NCI-H2227 (cell line): Measurements from ENCODE around the gene AHSG.

Source experiments
- DNase-seq: peaks from one replicate; lab custom pipeline; 2025; ENCODE audit not compliant: unreplicated experiment; lab: John Stamatoyannopoulos, UW

AHSG gene

DNA sequence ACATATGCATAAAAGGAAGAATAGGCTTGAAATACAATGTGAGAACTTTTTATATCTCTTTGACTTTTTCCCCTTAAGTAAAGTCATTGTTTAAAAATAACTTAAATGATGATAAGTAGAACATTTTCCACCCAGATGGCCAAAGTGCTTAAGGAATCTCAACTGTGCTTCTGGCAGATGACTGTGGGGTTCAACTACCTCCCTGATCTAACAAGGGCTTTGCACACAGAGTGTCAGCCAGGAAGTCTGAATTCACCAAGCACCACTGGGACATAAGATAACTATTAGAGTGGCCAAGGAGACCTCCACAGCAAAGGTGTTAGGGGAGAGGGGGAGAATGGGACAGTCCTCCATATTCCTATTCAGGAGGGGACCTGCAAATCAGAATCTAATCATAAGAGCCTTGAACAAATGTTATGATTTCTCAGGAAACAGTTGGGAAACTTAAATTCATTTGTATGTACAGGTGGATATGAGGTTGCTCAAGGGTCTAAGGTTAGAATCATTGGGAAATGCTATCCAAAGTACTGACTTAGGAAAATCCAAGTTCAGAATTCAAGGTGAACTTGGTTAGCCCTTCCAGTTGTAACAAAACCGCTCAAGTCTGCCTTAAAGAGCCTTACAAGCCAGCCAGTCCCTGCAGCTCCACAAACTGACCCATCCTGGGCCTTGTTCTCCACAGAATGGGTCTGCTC, 27.1 kb downstream of the AHSG start, which contains the start of gene FETUB:
Gene FETUB, plus strand, starts transcription at position 622 of the 695 bp plus-strand sequence. Its CDS starts 62 bp downstream, at position 684.
- DNase-seq, result no peak

- DNase-seq, result no peak
These were observed 27.6 kb downstream of the AHSG start for GRCh38 chr3:186640473-186640818.

DNA sequence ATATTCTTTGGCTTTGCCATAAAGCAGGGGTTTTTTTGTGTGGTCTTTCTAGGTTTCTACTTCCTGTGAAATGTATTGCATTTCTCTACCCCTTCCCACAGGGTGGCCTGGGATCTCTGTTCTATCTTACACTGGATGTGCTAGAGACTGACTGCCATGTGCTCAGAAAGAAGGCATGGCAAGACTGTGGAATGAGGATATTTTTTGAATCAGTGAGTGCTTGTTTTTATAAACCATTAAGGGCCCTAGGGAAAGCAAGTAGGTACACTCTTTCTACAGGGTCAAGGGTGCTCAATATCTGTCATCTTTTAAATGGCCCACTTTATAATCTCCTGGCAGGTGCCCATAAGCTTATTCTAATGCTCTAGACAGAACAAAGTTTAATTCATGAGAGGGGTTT, 28.1 kb downstream of the AHSG start:
- DNase-seq, result no peak

GRCh38 chr3:186642014-186642413, 29.2 kb downstream of the AHSG start:
- no peak for DNase-seq

DNA sequence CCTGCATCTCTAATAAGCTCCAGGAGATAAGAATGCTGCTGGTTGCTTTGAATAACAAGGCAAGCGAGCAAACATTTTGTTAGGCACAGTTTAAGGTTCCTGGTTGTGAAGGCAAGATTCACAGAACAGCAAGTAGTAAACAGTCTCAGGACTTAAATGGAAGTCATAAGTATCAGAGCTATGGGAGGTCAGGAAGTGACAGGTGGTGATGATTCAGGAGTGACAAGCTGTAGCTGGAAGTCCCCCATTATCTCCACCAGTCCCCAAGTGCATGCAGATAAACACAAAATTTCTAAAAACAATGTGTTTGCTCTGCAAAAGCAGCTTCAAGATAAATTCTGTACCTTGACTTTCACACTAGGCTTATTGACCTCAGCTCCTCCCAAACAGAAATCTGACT, 30.6 kb downstream of the AHSG start:
- DNase-seq, result no peak

GRCh38 chr3:186644683-186645082, 31.8 kb downstream of the AHSG start:
- DNase-seq, result no peak

DNA sequence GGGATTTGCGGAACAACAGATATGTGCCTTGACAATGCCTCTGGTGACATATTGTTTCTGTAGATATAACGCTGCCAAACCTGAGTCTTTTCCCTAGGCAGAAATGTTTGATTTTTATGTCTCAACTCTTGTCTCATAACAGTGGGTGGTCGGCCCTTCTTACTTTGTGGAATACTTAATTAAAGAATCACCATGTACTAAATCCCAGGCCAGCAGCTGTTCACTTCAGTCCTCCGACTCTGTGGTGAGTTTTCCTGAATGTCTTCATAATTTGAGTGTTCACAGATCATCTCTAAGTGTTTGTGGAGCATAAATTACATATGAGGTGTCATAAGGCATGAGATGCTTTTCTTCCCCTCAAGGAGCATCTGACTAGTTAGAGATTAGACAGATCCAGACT, 33.2 kb downstream of the AHSG start:
- DNase-seq, result no peak

- no peak for DNase-seq
These were observed 34.0 kb downstream of the AHSG start for GRCh38 chr3:186646841-186647240.

DNA sequence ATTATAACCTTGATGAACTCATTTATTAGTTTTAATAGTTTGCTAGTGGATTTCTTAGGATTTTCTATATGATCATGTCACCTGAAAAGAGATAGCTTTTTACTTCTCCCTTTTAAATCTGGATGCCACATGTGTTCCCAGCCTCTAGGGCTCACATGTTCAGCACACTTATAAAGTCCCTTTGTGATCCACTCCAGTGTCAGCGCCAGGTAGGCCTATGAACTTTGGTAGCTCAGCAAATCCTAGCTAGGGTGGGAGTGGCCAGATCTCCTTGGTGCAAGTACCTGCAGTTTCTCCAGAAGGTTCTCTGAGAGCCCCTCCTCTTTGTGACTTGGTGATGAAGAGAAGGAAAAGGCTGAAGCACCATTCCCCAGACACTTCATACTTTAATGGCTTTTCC, 36.0 kb downstream of the AHSG start:
- DNase-seq, result no peak

- DNase-seq, result no peak
These were observed 38.9 kb downstream of the AHSG start for GRCh38 chr3:186651678-186652215.

- DNase-seq, result no peak
These were observed 40.3 kb downstream of the AHSG start for GRCh38 chr3:186653080-186653707.

GRCh38 chr3:186653984-186654383, 41.1 kb downstream of the AHSG start:
- DNase-seq, result no peak

GRCh38 chr3:186663361-186664118, 50.7 kb downstream of the AHSG start:
- no peak for DNase-seq

GRCh38 chr3:186664119-186664495, 51.2 kb downstream of the AHSG start:
- DNase-seq, result no peak

- no peak for DNase-seq
These were observed 51.6 kb downstream of the AHSG start for GRCh38 chr3:186664506-186664905.

GRCh38 chr3:186665625-186666188, 52.8 kb downstream of the AHSG start, which contains the start of gene HRG:
HRG (plus strand) TSS chr3:186666014; CDS start chr3:186666032, 18 bp downstream.
- DNase-seq, result no peak

GRCh38 chr3:186668426-186668825, 55.6 kb downstream of the AHSG start:
- no peak for DNase-seq

- no peak for DNase-seq
These were observed 56.7 kb downstream of the AHSG start for GRCh38 chr3:186669378-186670084.

DNA sequence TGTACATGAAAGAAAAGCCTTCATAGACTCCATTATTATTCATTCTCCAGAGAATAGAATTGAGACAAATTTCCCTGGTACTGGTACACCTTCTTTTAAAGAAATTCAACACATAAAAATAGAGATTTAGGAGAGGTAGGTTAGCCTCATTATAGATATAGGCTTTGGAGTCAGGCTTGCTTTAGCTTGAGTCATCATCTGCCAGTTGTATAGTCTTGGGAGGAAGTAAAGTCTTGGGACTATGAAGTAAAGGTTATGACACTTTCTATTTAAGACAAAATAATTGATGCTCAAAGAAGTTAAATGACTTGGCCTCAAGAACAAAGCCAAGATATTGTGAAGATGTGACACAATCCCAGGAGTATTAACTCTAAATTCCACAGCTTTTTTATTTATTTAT, 57.3 kb downstream of the AHSG start:
- DNase-seq, result no peak
